Measurements from ENCODE around the gene GALNT13.

- TF ChIP-seq CTCF (IDR thresholded peaks at IDR 0.05) = peak in 1 of 3 donors; percentile 17
- TF ChIP-seq POLR2A (IDR thresholded peaks at IDR 0.05) = no peak
Observed at GRCh38 chr2:154375579-154375931, 503.8 kb downstream of the GALNT13 start.

All from breast epithelium (tissue), 3 donors.